GM21723 (cell line): ENCODE results near the gene DACH1.

Experiments
- ATAC-seq: cut with Tn5 transposase; IDR thresholded peaks from one replicate; pipeline ENCODE4 v1.9.1; 2021; ENCODE audit warnings: mild to moderate bottlenecking, moderate library complexity; ENCODE audit not compliant: unreplicated experiment

Gene DACH1

DNA sequence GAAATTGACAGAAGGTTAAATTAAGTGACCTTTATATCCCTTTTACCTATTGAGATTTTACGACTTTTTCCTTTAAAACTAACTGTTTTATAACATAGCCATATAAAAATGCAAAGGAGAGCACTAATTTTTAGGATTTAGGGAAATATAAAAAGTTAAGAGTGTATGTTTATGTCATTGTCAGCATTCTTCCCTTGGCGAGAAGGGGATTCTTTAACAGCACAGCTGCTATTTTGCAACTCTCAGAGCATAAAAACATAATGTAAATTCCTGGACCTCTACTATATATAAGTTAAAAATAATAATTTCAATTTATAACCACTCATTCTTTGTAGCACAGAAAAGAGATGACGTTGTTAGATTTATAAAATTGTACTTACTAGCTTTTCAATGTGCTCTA is 363.2 kb downstream of the DACH1 start:
- ATAC-seq, result no peak

DNA sequence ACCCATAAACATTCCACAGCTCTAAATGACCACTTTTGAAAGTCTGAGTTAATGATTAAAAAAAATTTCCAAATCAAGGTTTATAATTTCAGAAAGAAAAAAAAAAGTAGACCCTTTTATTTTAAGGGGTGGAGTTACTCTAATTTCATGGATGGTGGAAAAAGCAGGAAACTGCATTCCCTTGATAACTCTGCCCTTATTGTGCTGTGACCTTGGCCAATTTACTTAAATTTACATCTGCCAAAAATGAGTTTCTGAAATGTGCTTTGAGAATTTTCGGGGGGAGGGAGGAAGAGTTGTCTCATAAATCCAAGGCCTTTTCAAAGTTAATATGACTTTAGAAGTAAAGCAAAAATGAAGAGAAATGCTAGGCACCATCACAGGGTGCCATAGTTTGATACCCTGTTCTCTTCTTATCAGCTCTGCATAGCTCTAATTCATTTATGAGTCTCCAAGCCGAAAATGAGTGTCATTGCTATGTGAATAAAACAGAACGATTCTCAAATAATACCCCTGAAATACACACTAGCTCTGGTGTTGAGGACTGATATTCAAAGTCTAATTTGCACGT is 367.0 kb downstream of the DACH1 start:
- ATAC-seq, result no peak

DNA sequence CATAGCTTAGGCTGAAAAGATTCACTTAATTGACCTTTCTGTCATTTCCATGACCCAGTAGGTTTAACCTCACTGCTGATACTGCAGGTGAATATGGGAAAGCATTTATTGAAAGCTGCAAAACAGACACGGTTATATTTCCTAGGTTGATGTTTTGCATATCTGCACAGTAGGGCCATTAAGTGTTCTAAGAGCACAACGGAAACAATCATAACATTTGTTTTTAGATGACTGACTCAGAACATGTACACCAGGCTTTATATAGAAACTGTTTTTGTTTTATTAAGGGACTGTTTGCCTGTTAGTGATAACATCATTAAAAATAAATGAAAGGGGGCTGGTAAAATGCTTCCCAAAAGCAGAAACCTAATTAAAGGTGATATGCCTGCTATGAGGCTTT is 367.8 kb downstream of the DACH1 start:
- ATAC-seq, result no peak

DNA sequence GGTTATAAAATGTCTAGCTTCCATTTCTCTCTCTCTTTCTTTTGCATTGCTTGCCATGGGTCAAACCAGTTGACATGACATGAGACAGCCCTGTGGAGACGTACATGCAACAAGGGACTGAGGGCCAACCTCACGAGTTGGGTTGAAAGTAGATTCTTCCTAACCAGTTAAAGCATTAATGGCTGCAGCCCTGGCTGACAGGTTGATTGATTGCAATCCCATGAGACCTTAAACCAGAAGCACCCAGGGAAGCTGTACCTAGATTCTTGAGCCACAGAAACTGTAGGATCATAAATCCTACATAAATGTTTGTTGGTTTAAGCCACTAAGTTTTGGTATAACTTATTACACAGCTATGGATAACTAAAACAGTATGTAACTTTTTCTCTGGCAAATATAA is 373.8 kb downstream of the DACH1 start:
- ATAC-seq, result no peak

- ATAC-seq, result no peak
These were observed 374.6 kb downstream of the DACH1 start for GRCh38 chr13:71492346-71492871.

- ATAC-seq, result no peak
These were observed 376.0 kb downstream of the DACH1 start for GRCh38 chr13:71491010-71491409.

GRCh38 chr13:71489041-71489440 is 378.0 kb downstream of the DACH1 start:
- ATAC-seq, result no peak

DNA sequence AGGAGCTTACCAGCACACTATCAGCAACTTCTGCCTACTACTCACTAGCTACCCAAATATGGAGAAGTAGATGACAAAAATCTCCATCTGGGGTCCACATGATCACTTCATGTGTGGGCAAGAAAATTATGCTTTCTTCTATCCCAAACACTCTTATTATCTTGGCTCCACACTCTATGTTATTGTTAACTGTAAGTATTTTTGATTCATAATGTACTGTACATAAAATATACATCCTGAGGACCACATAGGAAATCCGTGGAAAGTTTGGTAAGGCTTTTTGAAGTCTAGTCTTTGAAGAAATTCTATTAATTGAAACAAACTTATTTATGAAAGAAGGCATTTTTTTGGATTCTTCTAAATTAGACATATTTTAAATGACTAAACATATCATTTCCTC is 378.8 kb downstream of the DACH1 start:
- ATAC-seq, result no peak

- ATAC-seq, result no peak
These were observed 381.1 kb downstream of the DACH1 start for GRCh38 chr13:71485913-71486312.

- no peak for ATAC-seq
These were observed 383.3 kb downstream of the DACH1 start for GRCh38 chr13:71483733-71484132.

DNA sequence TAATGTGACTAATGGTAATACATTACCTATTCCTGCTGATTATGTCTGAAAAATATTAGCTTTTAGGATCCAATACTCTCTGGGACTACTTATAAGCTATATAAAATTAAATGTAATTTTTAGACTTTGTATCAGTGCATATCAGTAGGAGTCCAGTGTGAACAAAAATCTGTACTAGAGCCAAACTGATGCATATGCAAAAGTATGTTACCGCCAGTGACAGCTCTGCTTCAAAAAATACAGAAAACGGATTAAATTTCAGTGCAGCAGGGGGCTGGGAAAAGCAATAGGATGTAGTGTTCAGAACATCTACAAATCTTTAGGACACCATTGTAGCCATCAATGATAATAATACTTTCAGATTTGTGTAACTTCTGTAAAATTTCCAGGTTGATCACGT is 385.5 kb downstream of the DACH1 start:
- no peak for ATAC-seq

- no peak for ATAC-seq
These were observed 386.0 kb downstream of the DACH1 start for GRCh38 chr13:71481046-71481445.

- ATAC-seq, result no peak
These were observed 389.3 kb downstream of the DACH1 start for GRCh38 chr13:71477735-71478134.

- ATAC-seq, result no peak
These were observed 392.1 kb downstream of the DACH1 start for GRCh38 chr13:71474936-71475335.

DNA sequence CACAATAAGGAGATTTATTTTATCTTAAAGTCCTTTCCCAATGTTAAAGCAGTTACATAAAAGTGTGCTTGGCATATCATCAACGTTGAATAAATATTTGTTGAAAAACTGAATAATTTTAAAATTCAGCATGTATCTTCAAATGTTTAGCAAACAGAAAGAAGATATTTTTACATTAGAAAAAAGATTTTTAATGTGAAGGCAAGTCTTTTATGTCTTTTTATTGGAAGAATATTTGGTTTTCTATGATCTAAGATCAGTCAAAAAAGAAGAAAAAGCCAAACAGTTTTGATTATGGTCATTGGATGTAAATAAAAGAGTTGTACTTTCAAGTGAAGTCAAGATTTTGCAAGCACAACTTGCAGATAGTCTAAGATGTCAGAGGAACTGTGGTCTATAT is 397.4 kb downstream of the DACH1 start:
- no peak for ATAC-seq

GRCh38 chr13:71464686-71465085 is 402.3 kb downstream of the DACH1 start:
- no peak for ATAC-seq

DNA sequence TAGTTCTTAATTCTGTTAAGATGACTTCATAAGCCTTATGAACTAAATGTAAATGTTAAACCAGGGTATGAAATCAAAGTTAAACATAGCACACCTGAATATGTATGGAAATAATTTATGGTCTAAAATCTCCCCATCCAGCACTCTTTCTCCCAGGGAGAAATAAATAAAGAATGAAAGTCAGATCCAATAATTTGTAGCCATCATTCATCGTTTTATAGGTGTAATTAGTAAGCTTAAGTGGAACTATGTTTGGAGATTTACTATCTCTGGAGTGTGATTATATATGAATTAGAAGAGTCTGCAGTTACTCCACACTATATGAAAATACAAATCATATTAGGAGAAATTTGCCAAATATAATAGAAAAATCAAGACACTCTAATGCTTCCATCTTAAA is 405.1 kb downstream of the DACH1 start:
- ATAC-seq, result no peak

DNA sequence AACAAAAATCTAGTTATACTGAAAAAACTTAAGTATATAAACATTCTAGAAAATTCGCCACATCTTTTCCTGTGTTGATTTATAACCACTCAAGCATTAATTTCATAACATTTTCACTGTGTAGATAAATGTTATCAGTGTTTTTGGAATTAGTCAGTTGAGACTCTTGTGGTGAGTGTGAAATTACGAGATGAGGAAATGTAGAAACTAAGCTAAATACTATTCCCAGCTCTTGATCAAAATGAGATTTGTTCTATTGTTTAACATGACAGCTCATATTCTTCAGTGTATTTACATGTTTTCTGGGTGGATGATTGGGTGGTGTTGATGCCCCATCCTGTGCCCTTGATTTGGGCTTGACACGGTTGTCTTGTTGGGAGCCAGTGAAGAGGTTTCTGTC is 406.8 kb downstream of the DACH1 start:
- ATAC-seq, result no peak

DNA sequence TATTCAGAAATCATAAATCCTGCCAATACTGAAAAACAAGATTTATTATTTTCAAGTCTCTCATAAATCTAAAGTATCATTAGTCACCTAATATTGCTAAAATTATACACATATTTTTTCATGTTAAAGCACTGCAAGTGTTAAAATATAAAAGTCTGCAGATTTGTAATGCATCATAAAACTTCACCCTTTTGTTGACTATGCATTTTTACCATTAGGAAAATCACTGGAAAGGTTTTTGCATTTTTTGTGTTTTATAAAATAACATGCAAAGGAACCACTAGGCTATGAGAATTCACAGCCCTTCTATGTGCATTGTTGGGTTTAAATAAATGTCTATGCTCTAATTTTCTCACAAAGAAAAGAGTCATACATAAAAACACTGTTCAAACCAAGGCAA is 407.3 kb downstream of the DACH1 start:
- ATAC-seq, result no peak

- no peak for ATAC-seq
These were observed 409.4 kb downstream of the DACH1 start for GRCh38 chr13:71457645-71458044.

GRCh38 chr13:71456136-71456535 is 410.9 kb downstream of the DACH1 start:
- no peak for ATAC-seq

GRCh38 chr13:71454509-71454908 is 412.5 kb downstream of the DACH1 start:
- ATAC-seq, result no peak

DNA sequence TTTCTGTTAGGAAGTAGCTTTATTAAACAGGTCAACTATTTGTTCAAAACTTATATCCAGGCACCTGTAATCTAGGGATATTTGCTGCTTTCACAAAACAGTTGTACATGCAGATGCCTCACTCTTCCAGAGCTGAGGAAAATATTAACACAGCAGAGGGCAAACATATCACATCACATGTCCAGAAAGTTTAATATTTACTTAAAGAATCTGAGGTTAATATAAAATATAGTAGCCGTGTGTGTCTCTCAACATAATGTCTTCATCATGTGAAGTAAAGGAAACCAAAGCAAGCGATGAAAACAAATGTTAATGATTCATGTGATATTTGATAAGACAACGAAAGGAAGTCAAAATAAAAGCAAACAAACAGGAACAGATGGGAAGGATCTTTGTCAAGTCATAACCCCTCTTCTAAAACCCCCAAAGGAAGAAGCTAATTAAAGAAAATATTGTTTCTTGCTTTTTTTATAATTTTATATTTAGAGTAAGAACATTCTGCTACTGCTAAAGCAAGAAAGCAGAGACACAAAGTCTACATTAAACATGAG is 418.8 kb downstream of the DACH1 start:
- no peak for ATAC-seq
